T follicular helper cell (primary cell): ENCODE results near the gene HEY2.
"Not testable (repeated sequence)": the region's sequence is repeated elsewhere in the genome, so short reads cannot be mapped to it uniquely, and the experiment has no call there.

Experiments used
- DNase-seq: peaks from one replicate; pipeline ENCODE4 v3.0.0-alpha.2; 2020; ENCODE audit warnings: low read depth

The HEY2 gene

GRCh38 chr6:125769147-125769783, 19.8 kb downstream of the HEY2 start:
- no peak for DNase-seq

DNA sequence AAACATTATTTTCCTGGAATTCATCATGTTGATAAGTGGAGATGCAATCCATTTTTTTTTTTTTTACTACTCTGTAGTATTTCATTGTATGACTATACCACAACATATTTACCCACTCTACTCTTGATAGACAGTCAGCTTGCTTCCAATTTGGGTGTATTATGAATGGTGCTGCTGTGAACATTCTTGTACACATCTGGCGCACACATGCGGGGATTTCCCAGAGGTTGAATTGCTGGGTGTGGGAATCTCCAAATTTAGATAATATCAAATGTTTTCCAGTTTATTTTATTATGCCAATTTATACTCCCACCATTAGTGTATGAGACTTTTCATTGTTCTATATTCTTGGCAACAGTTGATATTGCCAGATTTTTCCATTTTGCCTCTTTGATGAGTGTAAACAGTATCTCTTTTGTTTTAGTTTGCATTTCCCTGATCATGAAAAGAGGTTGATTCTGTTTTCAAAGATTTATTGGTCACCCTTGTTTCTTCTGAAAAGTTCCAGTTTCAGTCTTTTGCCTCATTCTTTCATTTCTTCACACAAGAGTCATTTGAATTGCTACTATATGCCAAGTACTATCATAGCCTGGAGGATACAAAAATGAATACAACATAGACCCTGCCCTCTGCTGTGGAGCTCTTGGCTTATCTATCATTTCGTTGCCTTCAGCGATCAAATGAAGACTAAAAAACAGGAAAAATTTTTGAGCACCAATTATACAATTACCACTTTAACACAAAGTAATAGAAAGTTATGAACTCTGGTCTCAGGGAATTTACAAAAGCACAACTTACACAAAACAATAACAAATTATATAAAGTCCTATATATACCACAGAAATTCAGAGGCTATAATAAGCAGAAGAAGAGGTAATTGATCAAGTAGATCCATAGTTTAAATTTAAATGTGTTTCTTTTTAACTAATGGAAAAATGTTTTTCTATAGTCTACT, 24.2 kb downstream of the HEY2 start:
- no peak for DNase-seq

DNA sequence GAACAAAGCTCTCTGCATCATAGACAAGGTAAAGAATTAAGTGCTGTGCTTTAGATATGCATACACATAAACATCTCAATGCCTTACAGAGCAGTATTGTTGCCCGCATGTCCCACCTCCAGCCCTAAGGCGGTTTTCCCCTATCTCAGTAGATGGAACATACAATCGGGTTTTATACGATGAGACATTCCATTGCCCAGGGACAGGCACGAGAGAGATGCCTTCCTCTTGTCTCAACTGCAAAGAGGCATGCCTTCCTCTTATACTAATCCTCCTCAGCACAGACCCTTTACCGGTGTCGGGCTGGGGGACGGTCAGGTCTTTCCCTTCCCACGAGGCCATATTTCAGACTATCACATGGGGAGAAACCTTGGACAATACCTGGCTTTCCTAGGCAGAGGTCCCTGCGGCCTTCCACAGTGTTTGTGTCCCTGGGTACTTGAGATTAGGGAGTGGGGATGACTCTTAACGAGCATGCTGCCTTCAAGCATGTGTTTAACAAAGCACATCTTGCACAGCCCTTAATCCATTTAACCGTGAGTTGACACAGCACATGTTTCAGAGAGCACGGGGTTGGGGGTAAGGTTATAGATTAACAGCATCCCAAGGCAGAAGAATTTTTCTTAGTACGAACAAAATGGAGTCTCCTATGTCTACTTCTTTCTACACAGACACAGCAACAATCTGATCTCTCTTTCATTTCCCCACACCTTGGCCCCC, 26.8 kb downstream of the HEY2 start:
- DNase-seq = not testable (repeated sequence)

- peak; percentile 81 for DNase-seq
These were observed 30.6 kb downstream of the HEY2 start for GRCh38 chr6:125779924-125780539.

- peak; percentile 17 for DNase-seq
These were observed 31.3 kb downstream of the HEY2 start for GRCh38 chr6:125780540-125781313.

DNA sequence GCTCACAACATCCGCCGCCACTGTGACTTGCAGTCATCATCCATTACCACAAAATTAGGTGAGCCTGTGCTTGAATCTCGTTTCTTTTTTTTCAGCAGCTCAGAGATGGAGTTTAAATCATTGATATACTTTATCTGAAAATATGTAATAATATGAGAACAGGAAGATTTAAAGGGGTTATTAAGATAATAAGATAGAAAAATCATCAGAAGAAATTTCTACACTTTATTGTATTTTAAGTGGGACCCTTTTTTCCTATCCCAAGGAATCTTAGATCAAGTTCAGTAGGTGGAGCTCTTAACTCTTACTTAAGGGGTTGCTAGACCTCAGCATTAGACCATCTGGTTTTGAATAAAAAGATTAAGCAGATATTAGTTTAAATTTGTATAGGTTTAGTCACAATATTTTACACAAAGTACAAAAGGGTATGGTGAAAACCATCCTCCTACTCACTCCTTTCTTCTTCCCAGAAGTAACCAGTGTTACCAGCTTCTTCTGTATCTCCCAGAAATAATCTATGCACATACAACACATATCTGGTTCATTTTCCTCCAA, 32.0 kb downstream of the HEY2 start:
- DNase-seq = peak; percentile 45

DNA sequence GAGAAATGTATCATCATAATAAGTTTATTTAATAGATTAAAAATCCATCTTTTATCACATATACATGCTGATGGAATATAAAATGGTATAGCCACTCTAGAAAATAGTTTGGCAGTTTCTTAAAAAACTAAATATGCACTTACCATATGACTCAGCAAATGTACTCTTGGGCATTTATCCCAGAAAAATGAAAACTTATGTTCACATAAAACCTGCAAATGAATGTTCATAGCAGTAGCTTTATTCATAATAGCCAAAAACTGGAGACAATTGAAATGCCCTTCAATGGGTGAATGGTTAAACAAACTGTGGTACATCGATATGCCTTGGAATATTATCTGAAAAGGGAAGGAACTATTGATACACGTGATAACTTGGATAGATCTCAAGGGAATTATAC, 34.9 kb downstream of the HEY2 start:
- no peak for DNase-seq

- no peak for DNase-seq
These were observed 38.4 kb downstream of the HEY2 start for GRCh38 chr6:125787791-125788190.

DNA sequence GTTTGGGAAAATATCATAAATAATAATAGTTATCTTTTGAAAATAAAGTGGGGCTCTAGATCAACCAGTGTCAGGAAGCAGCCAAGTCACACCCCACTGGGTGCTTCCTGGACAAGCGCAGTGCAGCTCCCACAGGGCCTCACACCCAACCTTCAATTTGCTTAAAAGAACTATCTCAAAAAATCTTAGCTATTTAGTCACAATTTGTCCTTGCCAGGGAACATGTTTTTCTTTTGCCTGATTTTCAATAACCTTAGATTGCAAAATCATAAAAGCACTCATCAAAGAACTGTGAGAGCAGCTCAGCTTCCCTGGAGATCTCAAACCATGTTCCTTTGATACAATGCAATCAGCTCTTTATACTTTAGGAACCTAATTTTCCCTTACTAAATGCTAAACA, 39.7 kb downstream of the HEY2 start:
- DNase-seq = no peak

DNA sequence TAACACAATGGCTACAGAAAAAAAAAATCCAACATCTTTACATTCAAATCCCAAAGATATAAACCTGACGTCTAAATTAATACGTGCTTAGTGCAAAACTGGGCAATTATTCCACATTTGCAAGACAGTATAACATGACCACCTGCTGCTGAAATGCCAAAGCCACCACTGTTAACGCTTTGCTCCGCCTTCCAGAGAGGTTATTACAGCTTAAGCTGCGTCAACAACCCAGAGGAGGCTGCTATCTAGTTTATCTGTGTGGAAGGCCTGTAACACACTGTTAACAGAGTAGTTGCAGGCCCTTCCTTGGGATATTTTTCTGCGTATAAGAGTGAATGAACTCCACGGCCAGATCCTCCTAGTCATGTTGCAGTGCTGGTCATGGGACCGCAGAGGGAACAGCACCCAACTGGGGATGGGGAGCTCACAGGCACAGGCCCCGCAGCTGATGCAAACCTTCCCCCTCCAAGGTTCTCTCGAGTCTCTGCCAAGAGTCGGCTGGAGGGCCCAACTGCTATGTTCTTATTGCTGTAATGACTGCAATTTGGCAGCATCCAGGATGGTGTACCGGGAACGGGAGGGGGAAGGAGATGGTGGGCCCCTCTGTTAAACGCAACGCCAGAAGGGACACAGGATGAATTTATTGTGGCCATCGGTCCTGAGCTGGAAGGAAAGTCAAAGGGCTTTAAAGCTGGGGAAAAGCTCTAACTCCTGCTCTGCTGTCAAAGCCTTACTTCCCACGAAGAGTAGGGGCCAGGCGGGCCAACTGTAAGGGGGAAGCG, 40.3 kb downstream of the HEY2 start:
- DNase-seq = no peak

DNA sequence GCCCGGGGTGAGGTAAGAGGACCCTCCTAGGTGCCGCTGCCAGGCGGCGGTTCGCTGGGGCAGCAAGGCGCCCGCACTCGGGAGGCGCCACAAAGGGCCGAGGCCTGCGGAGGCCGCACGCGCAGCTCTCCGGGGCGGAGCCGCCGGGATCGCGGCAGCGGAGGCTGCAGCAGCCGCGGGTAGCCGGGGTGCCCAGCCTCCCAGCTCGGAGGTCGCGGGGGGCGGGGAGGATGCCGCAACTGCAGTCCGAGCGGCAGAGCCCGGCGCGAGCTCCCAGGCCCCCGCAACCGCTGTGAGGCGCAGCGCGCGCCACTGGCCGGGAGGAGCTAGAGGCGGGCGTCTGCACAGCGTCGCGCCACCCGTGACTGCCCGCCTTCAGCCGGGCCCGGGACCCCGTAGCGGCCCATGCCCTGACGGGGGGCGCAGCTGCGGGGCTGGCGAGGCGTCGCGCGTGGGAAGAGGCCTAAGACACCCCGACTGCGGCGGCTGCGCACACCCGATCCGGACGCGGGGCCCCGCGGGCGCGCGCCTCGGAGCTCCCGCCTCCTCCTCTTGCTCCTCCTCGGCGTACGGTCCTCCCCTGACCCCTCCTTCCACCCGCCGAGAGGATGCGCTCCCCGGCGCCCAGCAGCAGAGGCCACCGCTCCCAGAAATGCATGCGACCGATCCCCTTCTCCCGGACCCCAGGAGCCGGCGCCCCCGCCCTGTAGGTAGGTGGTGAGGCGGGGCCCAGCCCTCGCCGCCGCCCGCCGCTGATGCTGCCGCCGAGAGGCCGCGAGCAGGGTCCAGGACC, 41.1 kb downstream of the HEY2 start, which contains the start of gene NCOA7:
NCOA7 (plus strand) TSS at position 603 of the 793 bp plus-strand sequence. CDS start 24,395 bp downstream, outside the sequence.
- DNase-seq = peak; percentile 68

DNA sequence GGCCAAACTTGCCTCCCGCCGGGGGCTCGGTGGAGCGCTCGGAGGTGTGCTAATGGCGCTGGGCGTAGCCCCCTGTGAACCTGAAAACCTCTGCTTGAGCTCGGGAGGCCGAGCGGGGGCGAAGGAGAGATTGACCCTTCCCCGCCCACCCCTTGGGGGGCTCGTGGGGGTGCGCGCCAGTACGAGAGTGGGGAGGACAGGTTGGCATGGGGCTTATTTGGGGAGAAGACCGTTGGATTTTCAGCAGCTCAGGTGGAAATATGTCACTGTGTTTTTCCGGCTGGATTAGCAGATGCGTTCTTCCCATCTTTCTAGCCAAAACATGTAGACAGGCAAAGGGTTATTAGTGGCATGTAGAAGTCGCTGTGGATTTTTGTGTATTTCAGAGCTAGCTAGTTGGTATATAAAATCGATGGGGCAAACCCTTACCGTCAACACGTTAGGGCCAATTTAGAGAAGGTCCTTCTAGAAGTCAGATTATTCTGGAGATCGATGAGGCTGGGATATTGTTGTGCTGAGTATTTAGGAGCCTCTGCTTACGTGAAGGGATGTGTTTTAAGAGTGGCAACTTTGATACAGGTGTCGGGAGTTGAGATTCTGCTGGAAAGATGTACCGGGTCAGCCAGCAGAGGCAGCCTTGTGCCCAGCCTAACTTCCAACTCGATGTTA, 41.9 kb downstream of the HEY2 start:
- peak; percentile 25 for DNase-seq

DNA sequence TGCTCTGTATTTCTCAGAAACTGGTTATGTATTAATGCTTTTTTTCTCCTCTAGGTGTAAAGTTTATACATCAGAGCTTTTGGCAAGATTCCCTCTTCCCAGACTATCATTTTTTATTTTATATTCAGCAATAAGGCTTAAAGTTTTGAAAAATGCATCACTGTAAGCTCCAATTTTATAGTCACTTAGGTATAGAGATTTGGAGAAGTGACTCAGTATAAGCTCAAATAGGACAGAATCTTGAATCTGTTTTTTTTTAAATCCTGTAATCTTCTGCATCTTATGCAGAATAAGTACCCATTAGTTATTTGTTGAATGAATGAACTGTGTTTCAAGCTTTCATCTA, 42.4 kb downstream of the HEY2 start:
- DNase-seq = no peak

GRCh38 chr6:125792172-125792571, 42.7 kb downstream of the HEY2 start:
- no peak for DNase-seq

DNA sequence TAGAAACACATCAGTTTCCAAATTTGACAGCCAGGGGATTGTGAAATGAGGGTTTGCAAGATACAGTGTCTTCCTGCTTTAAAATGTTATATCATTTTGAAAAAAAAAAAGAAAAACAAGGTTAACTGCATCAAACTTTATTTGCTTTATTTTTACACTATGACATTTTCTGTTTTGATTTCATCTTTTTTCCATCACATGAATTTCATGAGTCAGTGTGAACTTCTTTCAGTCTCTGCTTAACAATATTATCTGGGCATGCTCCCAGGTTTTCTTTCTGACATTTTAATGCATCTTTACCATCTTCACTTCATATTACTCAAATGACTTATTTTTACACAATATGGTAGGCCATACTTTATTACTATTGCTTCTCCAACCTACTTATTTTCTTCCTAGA, 43.2 kb downstream of the HEY2 start:
- no peak for DNase-seq

DNA sequence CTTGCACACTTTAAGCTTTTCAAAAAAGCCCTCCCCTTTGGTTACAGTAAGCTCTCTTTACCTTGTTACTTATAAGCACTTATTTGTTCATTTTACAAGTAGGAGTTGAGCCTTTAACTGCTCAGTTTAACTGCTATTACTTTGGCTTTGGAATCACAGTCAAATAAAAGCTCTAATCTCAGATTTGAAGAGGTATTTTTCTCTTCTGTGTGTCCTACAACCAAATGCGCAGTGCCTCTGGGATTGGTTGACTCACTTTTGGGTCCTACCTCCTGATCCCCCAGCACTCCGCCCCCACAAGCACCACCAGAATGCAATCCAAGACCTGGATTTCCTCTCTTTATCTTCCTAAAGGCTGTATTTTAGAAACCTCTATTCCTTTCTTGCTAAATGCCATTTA, 43.8 kb downstream of the HEY2 start:
- DNase-seq = no peak

- DNase-seq = no peak
These were observed 44.4 kb downstream of the HEY2 start for GRCh38 chr6:125793863-125794262.

GRCh38 chr6:125794342-125795137, 45.1 kb downstream of the HEY2 start:
- no peak for DNase-seq
